Measurements from ENCODE around the gene HMGN4.
A peak's percentile ranks its signal among the peaks of the same experiment; 100 is the strongest.

HMGN4 gene

DNA sequence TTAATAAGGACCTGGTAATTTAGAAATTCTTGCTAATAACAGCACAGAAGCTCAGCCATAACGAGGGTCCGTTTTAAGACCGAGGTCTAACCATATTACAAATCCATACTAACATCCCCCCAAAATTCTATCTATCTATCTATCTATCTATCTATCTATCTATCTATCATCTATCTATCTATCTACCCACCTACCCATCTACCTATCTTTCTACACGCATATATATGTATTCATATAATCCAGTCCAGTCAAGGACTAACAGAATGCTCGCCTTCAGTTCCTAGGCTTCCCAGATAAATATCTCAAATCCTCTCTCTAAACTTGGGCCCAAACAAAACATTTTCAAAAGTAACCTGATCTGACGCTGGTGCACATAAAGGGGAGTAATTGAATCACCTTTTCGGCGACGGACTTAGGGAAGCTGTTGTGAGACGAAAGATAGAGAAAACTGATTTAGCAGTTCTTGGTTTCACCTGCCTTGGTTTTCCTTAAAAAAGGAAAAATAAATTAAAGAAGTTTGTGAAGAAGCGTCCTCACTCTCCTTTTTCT is 14.5 kb downstream of the HMGN4 start:
- H3K27ac ChIP-seq (ENCODE audit: low read depth, low read length, severe bottlenecking), result no peak overlapping the region
- H3K4me3 ChIP-seq (ENCODE audit: extremely low read depth, insufficient read depth, low read length, poor library complexity, severe bottlenecking), result peak overlapping the region; percentile 56
- 73 to 82% methylated on average over 10 of the region's 11 CpGs for WGBS, 2 experiments (ENCODE audit: insufficient coverage in 2 of 2)
- no peaks in the 10 kb centered on the region for H3K9me3 ChIP-seq (ENCODE audit: control insufficient read depth, low read length)
- no peaks in the 10 kb centered on the region for H3K36me3 ChIP-seq (ENCODE audit: control insufficient read depth, insufficient read depth, low read length)
- no peaks in the 10 kb centered on the region for H3K4me1 ChIP-seq (ENCODE audit: control insufficient read depth, insufficient read depth, low read length, poor library complexity, severe bottlenecking)

DNA sequence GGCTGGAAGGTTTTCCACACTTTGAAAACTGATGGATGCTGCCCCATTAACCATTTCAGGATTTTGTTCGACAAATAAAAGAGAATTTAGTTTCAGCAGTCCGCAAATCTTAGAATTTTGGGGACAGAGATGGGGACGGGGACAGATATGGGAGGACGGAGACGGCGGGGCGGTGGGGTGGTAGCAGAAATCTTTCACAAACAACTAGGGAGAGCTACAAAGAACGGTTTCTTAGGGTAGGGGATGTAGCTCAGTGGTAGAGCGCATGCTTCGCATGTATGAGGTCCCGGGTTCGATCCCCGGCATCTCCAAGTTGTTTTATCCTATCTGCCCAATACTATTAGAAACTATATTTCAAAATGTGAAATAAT is 15.1 kb downstream of the HMGN4 start:
- Histone ChIP-seq H3K27ac (ENCODE audit: low read depth, low read length, severe bottlenecking) (peak overlapping the region; percentile 62), H3K9me3 (ENCODE audit: control insufficient read depth, low read length) (no peaks in the 10 kb centered on the region), H3K4me3 (ENCODE audit: extremely low read depth, insufficient read depth, low read length, poor library complexity, severe bottlenecking) (peak overlapping the region; percentile 56), H3K36me3 (ENCODE audit: control insufficient read depth, insufficient read depth, low read length) (no peaks in the 10 kb centered on the region), H3K4me1 (ENCODE audit: control insufficient read depth, insufficient read depth, low read length, poor library complexity, severe bottlenecking) (no peaks in the 10 kb centered on the region)
- 0% methylated on average over 2 to 5 of the region's 13 CpGs for WGBS, 2 experiments (ENCODE audit: insufficient coverage in 2 of 2)

DNA sequence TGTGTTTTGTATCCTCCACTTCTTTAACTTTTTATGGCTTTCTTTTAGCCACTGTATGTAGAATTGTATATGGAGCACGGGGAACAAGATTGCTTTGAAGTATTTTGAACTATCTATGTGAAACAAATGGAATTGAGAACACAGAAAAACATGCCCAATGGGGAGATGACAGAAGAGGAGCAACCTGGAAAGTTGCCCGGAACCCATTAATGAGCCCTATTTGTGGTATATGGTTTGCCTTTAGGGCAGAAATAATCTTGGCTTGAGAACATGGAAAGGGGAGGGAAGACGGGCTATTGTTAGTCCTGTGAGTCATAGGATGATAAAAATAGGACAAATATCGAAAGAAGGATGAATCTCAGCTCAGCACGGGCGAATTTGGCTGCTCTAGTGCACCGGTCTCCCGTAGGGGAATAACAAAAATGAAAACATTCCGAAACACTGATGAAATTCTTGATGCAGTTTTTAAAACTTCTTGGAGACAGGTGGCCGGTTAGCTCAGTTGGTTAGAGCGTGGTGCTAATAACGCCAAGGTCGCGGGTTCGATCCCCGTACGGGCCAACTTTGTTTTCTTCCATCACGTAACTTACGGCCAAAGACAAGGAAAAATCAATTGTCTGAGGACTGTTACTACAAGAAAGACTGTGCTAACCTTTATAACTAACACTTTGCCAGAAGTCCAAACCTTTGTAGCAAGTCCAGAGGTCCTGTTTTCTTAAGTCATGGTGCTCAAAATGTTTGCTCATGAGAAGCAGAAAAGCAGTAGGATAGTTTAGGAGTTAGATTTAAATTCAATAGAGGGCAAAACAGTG is 15.7 kb downstream of the HMGN4 start:
- H3K36me3 ChIP-seq (ENCODE audit: control insufficient read depth, insufficient read depth, low read length), result no peaks in the 10 kb centered on the region
- no peaks in the 10 kb centered on the region for H3K9me3 ChIP-seq (ENCODE audit: control insufficient read depth, low read length)
- H3K27ac ChIP-seq (ENCODE audit: low read depth, low read length, severe bottlenecking), result peak overlapping the region; percentile 62
- no peaks in the 10 kb centered on the region for H3K4me1 ChIP-seq (ENCODE audit: control insufficient read depth, insufficient read depth, low read length, poor library complexity, severe bottlenecking)
- 0 to 1% methylated on average over 18 to 19 of the region's 19 CpGs for WGBS, 2 experiments (ENCODE audit: insufficient coverage in 2 of 2)
- H3K4me3 ChIP-seq (ENCODE audit: extremely low read depth, insufficient read depth, low read length, poor library complexity, severe bottlenecking), result peak overlapping the region; percentile 56

DNA sequence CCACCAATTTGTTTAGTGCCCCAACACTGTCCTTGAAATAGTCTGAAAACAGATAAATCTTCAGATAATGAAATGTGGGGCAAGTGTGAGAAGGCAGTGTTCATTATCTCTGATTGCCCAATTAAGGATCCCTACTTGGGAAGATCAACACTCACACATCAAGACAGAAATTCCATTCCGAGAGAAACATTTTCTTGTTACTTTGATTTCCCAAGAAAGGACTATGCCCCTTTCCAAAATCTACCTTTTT is 16.2 kb downstream of the HMGN4 start:
- no peaks in the 10 kb centered on the region for H3K36me3 ChIP-seq (ENCODE audit: control insufficient read depth, insufficient read depth, low read length)
- 8% methylated on average over 1 of the region's 1 CpG; no CpG with 5 or more reads in 1 of the 2 experiments for WGBS, 2 experiments (ENCODE audit: insufficient coverage in 2 of 2)

DNA sequence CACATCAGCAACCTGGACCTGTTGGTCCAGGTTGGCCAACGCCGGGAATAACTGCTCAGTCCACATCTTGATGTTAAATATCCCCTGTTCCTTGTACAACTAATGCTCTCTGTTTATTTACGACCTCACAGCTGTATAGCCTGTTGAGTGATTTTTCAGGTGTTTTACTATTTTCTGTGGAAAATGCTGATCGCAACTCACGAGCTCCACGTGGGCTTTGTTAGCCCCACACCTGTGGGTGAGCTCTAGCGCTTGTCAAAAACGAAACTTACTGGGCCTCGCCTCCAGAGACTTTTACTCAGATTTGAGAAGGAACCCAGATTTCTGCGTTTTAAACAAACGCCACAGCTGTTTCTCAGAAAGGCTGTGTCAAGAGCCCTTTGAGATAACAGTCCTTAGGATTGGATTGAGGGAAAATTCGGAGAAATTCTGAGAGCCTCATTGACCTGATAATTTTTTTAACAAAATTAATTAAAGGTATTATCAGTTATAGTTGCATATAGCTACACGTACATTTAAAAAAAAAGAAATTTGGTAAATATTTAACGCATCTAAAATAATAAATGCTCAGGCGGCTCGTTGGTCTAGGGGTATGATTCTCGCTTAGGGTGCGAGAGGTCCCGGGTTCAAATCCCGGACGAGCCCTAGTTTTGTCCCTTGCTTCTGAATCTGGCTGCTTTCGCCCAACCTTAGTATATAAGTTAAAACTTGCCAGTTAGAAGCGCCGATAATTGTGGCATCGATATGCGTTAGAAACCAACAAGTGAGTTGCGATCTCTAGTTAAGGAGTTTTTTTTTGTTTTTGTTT is 16.7 kb downstream of the HMGN4 start:
- Histone ChIP-seq H3K9me3 (ENCODE audit: control insufficient read depth, low read length) (no peaks in the 10 kb centered on the region), H3K36me3 (ENCODE audit: control insufficient read depth, insufficient read depth, low read length) (no peaks in the 10 kb centered on the region), H3K4me1 (ENCODE audit: control insufficient read depth, insufficient read depth, low read length, poor library complexity, severe bottlenecking) (no peaks in the 10 kb centered on the region), H3K27ac (ENCODE audit: low read depth, low read length, severe bottlenecking) (peak overlapping the region; percentile 32), H3K4me3 (ENCODE audit: extremely low read depth, insufficient read depth, low read length, poor library complexity, severe bottlenecking) (peak overlapping the region; percentile 56)
- WGBS, 2 experiments (ENCODE audit: insufficient coverage in 2 of 2), result 2 to 7% methylated on average over 10 to 16 of the region's 27 CpGs

More for the DNA sequence above, 16.2 kb downstream of the HMGN4 start:
- no peaks in the 10 kb centered on the region for H3K9me3 ChIP-seq (ENCODE audit: control insufficient read depth, low read length)
- H3K27ac ChIP-seq (ENCODE audit: low read depth, low read length, severe bottlenecking), result no peak overlapping the region
- peak overlapping the region; percentile 56 for H3K4me3 ChIP-seq (ENCODE audit: extremely low read depth, insufficient read depth, low read length, poor library complexity, severe bottlenecking)
- no peaks in the 10 kb centered on the region for H3K4me1 ChIP-seq (ENCODE audit: control insufficient read depth, insufficient read depth, low read length, poor library complexity, severe bottlenecking)

DNA sequence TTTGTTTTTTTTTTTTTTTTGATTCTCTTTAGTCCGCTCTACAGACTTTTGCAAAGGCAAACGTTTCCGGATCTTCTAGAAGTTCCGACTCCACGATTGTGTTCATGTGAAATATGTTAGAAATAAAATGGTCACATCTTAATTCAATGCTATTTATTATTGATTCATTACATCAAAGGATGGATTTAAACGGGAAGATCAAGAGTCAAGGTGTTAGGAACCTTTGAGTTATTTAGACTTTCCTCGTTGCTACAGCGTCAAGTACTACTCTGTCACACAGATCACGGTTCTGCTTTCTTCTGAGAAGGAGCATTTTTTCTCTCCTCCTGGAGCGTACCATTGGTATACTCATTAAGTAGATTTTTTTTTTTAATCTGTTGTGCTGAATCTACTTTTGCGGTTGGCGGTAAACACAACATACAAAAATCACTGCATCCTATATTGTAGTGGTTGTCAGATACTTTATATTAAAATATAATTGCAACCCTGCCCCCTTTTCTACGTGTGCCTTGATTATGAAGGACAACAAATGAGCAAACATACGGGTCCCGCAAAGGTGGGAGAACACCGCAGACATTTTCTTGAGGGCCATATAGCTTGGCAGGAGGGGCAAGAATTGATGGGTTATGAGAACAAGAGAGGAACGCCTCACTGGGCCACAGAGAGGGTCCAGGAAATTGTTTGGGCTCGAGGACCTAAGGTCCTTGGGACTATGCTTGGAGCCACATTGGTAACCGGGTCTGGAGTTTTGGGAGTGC is 17.5 kb downstream of the HMGN4 start:
- H3K4me1 ChIP-seq (ENCODE audit: control insufficient read depth, insufficient read depth, low read length, poor library complexity, severe bottlenecking), result no peaks in the 10 kb centered on the region
- no peaks in the 10 kb centered on the region for H3K36me3 ChIP-seq (ENCODE audit: control insufficient read depth, insufficient read depth, low read length)
- peak overlapping the region; percentile 56 for H3K4me3 ChIP-seq (ENCODE audit: extremely low read depth, insufficient read depth, low read length, poor library complexity, severe bottlenecking)
- H3K27ac ChIP-seq (ENCODE audit: low read depth, low read length, severe bottlenecking), result no peak overlapping the region
- H3K9me3 ChIP-seq (ENCODE audit: control insufficient read depth, low read length), result no peaks in the 10 kb centered on the region
- 1 to 2% methylated on average over 8 to 9 of the region's 19 CpGs for whole genome bisulfite sequencing, 2 experiments (ENCODE audit: insufficient coverage in 2 of 2)

DNA sequence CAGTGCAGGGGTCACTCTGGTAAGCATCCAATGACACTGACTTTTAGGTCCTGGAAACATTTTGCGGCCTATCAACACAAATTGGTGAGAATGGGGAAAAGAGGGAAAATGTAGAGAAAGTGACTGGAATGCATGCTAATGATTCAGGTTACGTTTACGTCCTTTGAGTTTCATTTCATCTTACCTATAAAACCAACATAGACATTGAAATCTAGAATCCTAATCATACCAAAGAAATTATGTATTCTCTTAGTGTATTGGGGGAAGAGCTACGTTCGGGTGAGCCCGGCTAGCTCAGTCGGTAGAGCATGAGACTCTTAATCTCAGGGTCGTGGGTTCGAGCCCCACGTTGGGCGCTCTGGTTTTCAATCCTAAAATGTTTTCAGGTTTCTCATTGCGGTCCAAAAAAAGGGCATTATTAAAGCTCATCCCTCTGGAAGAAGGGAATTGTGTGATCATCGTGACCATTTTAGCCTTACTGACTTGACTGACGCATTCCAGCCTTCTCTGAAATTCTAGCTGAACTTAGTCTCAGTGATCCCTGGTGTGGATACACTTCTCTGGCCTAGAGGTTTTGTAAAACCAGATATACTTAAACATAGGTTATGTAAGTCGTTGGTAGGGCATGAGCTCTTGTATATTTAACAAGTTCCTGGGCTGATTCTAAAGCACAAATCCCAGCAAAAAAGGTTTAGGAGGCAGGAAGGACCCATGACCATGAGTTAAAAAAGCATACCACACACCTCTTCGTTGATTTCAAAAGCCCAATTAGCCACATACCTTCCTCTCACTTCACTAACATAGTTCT is 18.3 kb downstream of the HMGN4 start:
- 10 to 13% methylated on average over 10 of the region's 16 CpGs for WGBS, 2 experiments (ENCODE audit: insufficient coverage in 2 of 2)
- Histone ChIP-seq H3K27ac (ENCODE audit: low read depth, low read length, severe bottlenecking) (peak overlapping the region; percentile 17), H3K36me3 (ENCODE audit: control insufficient read depth, insufficient read depth, low read length) (no peaks in the 10 kb centered on the region), H3K4me1 (ENCODE audit: control insufficient read depth, insufficient read depth, low read length, poor library complexity, severe bottlenecking) (no peaks in the 10 kb centered on the region), H3K4me3 (ENCODE audit: extremely low read depth, insufficient read depth, low read length, poor library complexity, severe bottlenecking) (peak overlapping the region; percentile 56), H3K9me3 (ENCODE audit: control insufficient read depth, low read length) (no peaks in the 10 kb centered on the region)

DNA sequence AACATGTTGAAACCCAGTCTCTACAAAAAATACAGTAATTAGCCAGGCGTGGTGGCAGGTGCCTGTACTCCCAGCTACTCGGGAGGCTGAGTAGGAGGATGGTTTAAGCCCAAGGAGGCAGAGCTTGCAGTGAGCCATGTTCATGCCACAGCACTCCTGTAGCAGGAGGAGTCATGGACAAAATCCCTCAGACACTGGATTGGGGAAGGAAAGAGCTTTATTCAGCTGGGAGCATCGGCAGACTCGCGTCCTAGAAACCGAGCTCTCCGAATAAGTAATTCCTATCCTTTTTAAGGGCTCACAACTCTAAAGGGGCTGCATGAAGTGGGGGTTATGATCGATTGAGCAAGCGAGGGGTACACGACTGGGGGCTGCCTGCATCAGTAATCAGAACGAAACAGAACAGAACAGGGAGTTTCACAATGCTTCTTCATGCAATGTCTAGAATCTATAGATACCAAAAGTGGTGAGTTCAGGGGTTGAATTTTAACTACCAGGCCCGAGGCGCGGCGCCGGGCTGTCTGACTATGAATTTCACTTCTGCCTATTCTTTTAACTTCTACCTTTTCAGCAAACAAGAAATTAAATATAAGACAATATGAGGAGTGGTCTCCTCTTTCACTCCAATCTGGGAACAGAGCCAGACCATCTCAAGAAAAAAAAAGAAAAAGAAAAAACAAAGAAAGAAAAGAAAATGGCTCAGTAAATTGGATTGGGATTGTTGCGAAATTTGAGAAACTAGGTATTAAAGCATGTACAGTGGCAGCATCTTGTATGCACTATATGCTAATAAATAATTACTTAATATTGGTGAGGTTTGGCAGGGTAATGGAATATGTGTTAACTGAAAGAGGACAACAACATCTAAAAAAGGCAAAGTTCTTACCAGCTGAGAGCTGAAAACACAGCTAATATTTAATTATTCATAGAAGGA is 23.6 kb downstream of the HMGN4 start:
- 81 to 82% methylated on average over 5 to 8 of the region's 17 CpGs for WGBS, 2 experiments (ENCODE audit: insufficient coverage in 2 of 2)
- Histone ChIP-seq H3K36me3 (ENCODE audit: control insufficient read depth, insufficient read depth, low read length) (no peaks in the 10 kb centered on the region), H3K27ac (ENCODE audit: low read depth, low read length, severe bottlenecking) (no peak overlapping the region), H3K9me3 (ENCODE audit: control insufficient read depth, low read length) (no peaks in the 10 kb centered on the region), H3K4me3 (ENCODE audit: extremely low read depth, insufficient read depth, low read length, poor library complexity, severe bottlenecking) (no peak overlapping the region), H3K4me1 (ENCODE audit: control insufficient read depth, insufficient read depth, low read length, poor library complexity, severe bottlenecking) (no peaks in the 10 kb centered on the region)

DNA sequence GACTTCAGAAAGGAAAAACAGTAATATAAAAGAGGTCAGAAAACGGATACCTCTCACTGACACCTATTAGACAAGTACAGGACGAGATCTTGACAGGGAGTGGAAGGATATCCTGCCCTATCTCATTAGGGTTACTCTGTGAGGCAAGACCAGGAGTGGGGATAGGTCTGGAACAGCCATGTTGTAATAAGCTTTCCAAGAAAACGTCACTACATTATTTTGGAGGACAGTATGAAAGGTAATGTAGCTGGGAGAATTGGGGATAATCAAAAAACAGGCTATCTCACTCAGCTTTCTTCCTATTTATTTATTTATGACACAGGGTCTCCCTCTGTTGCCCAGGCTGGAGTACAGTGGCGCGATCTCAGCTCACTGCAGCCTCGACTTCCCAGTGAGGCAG is 25.3 kb downstream of the HMGN4 start:
- Histone ChIP-seq H3K36me3 (ENCODE audit: control insufficient read depth, insufficient read depth, low read length) (no peaks in the 10 kb centered on the region), H3K9me3 (ENCODE audit: control insufficient read depth, low read length) (no peaks in the 10 kb centered on the region), H3K4me1 (ENCODE audit: control insufficient read depth, insufficient read depth, low read length, poor library complexity, severe bottlenecking) (no peaks in the 10 kb centered on the region), H3K27ac (ENCODE audit: low read depth, low read length, severe bottlenecking) (no peak overlapping the region), H3K4me3 (ENCODE audit: extremely low read depth, insufficient read depth, low read length, poor library complexity, severe bottlenecking) (no peak overlapping the region)
- 90 to 97% methylated on average over 3 to 4 of the region's 6 CpGs for WGBS, 2 experiments (ENCODE audit: insufficient coverage in 2 of 2)

Data from mesodermal cell (in vitro differentiated cells).